Neural crest cell (in vitro differentiated cells): Measurements from ENCODE around the gene CLASP1. TPM values are rescaled to one million over a fixed set of nuclear protein-coding genes. Genes with fewer than 3 reads are reported as not detected.

ENCODE experiments used
- DNase-seq: peaks from one replicate; pipeline ENCODE4 v3.0.0; 2021; ENCODE audit warnings: low read depth, mixed read lengths, low spot score
- H3K27ac Mint-ChIP-seq: one replicate; pipeline ENCODE4 v1.8.0; 2021; ENCODE audit warnings: mild to moderate bottlenecking, mixed read lengths; ENCODE audit not compliant: unreplicated experiment
- H3K27me3 Mint-ChIP-seq: 2 replicates; pipeline ENCODE4 v1.8.0; 2021; ENCODE audit warnings: low read depth, mild to moderate bottlenecking, mixed read lengths
- H3K36me3 Mint-ChIP-seq: 2 replicates; pipeline ENCODE4 v1.8.0; 2021; ENCODE audit warnings: low read depth, mild to moderate bottlenecking, mixed read lengths
- H3K4me1 Mint-ChIP-seq: 2 replicates; pipeline ENCODE4 v1.8.0; 2021; ENCODE audit warnings: mixed read lengths
- H3K4me3 Mint-ChIP-seq: one replicate; pipeline ENCODE4 v1.8.0; 2021; ENCODE audit warnings: mild to moderate bottlenecking, mixed read lengths
- H3K9me3 Mint-ChIP-seq: 2 replicates; pipeline ENCODE4 v1.8.0; 2021; ENCODE audit warnings: mixed read lengths
- CTCF ChIP-seq: fragments of 200-600 bp; sonication (generic); conservative IDR thresholded peaks from 2 replicates; pipeline ENCODE4 v1.5.0; 2021; ENCODE audit warnings: antibody characterized with exemption, mild to moderate bottlenecking
- total RNA-seq: library from RNA; stranded (reverse); gene quantifications from 2 replicates; pipeline ENCODE4 v1.2.1, GENCODE V29; 2021

Gene CLASP1
- total RNA-seq, 1 donor from 2014 or later = 95.8 TPM

GRCh38 chr2:121626777-121627524, 22.3 kb downstream of the CLASP1 start:
- no peaks in the 10 kb centered on the region for H3K4me1 Mint-ChIP-seq
- H3K36me3 Mint-ChIP-seq = peaks cover 17% of the 10 kb centered on the region
- no peak overlapping the region for H3K27ac Mint-ChIP-seq
- H3K4me3 Mint-ChIP-seq = no peak overlapping the region
- no peaks in the 10 kb centered on the region for H3K9me3 Mint-ChIP-seq
- DNase-seq = no peak
- no peak for TF ChIP-seq CTCF
- H3K27me3 Mint-ChIP-seq = no peaks in the 10 kb centered on the region

GRCh38 chr2:121625953-121626352, 23.3 kb downstream of the CLASP1 start:
- no peak for DNase-seq
- no peaks in the 10 kb centered on the region for H3K9me3 Mint-ChIP-seq
- H3K27me3 Mint-ChIP-seq = no peaks in the 10 kb centered on the region
- no peak overlapping the region for H3K27ac Mint-ChIP-seq
- no peak for TF ChIP-seq CTCF
- peaks cover 17% of the 10 kb centered on the region for H3K36me3 Mint-ChIP-seq
- H3K4me3 Mint-ChIP-seq = no peak overlapping the region
- H3K4me1 Mint-ChIP-seq = no peaks in the 10 kb centered on the region

- no peak for TF ChIP-seq CTCF
- DNase-seq = no peak
- Mint-ChIP-seq H3K4me3 (no peak overlapping the region), H3K27ac (no peak overlapping the region), H3K27me3 (no peaks in the 10 kb centered on the region), H3K36me3 (peaks cover 12% of the 10 kb centered on the region), H3K4me1 (peaks cover 13% of the 10 kb centered on the region), H3K9me3 (no peaks in the 10 kb centered on the region)
These were observed 32.1 kb downstream of the CLASP1 start for GRCh38 chr2:121617042-121617599.

- Mint-ChIP-seq H3K9me3 (no peaks in the 10 kb centered on the region), H3K36me3 (peaks cover 12% of the 10 kb centered on the region), H3K27me3 (no peaks in the 10 kb centered on the region), H3K27ac (no peak overlapping the region), H3K4me3 (no peak overlapping the region), H3K4me1 (peaks cover 18% of the 10 kb centered on the region)
- no peak for TF ChIP-seq CTCF
- no peak for DNase-seq
These were observed 35.5 kb downstream of the CLASP1 start for GRCh38 chr2:121613774-121614173.

GRCh38 chr2:121613152-121613551, 36.1 kb downstream of the CLASP1 start:
- Mint-ChIP-seq H3K4me1 (peaks cover 21% of the 10 kb centered on the region), H3K36me3 (peaks cover 12% of the 10 kb centered on the region), H3K9me3 (peaks cover 3% of the 10 kb centered on the region), H3K4me3 (no peak overlapping the region), H3K27me3 (no peaks in the 10 kb centered on the region), H3K27ac (no peak overlapping the region)
- TF ChIP-seq CTCF = no peak
- no peak for DNase-seq
